ENCODE data around the gene OSBPL5. TPM values are rescaled to one million over a fixed set of nuclear protein-coding genes. Genes with fewer than 3 reads are reported as not detected.

OSBPL5 gene
- total RNA-seq, 1 experiment from 2014 or later = 28.4 TPM

GRCh38 chr11:3095712-3096361 lies 69.3 kb downstream of the OSBPL5 start:
- ChIA-PET CTCF (interaction anchor here (0.7 kb wide), 1 partner anchor 47 kb away, joined by 4 read pairs; no protein-coding TSS in a partner anchor), POLR2A (ENCODE audit: low non-redundant PET) (interaction anchor here (0.6 kb wide), 1 partner anchor 103 kb away, joined by 3 read pairs; the partner anchor contains the start of gene NAP1L4)
- no TSS peak for BruUV-seq (replicated peaks)
- TF ChIP-seq, protein P1, sequence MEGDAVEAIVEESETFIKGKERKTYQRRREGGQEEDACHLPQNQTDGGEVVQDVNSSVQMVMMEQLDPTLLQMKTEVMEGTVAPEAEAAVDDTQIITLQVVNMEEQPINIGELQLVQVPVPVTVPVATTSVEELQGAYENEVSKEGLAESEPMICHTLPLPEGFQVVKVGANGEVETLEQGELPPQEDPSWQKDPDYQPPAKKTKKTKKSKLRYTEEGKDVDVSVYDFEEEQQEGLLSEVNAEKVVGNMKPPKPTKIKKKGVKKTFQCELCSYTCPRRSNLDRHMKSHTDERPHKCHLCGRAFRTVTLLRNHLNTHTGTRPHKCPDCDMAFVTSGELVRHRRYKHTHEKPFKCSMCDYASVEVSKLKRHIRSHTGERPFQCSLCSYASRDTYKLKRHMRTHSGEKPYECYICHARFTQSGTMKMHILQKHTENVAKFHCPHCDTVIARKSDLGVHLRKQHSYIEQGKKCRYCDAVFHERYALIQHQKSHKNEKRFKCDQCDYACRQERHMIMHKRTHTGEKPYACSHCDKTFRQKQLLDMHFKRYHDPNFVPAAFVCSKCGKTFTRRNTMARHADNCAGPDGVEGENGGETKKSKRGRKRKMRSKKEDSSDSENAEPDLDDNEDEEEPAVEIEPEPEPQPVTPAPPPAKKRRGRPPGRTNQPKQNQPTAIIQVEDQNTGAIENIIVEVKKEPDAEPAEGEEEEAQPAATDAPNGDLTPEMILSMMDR (conservative IDR thresholded peaks at IDR 0.05; ENCODE audit: low read depth, low read length) = no peak
- TF ChIP-seq EZH2 (IDR thresholded peaks at IDR 0.05; ENCODE audit: borderline replicate concordance, low read depth, low read length, poor library complexity, severe bottlenecking) = no peak
- intact Hi-C loops (cut with micrococcal nuclease; ENCODE audit: unreplicated experiment) = loop anchor here (5.0 kb wide), 1 partner anchor 121 kb away; the partner anchor contains the start of gene MRGPRG
- peak; percentile 92 for DNase-seq (ENCODE audit: low spot score)
- H3K27ac ChIP-seq (ENCODE audit: low read depth, low read length, poor library complexity, severe bottlenecking) = no peak overlapping the region
- no peaks in the 10 kb centered on the region for H3K27me3 ChIP-seq (replicated peaks; ENCODE audit: insufficient read depth, low read depth, low read length, poor library complexity)
- no peak overlapping the region for H3K4me3 ChIP-seq (ENCODE audit: low read depth, low read length, poor library complexity, severe bottlenecking)
- H3K4me1 ChIP-seq (ENCODE audit: insufficient read depth, low read length, poor library complexity, severe bottlenecking) = no peaks in the 10 kb centered on the region
- H3K9me3 ChIP-seq (ENCODE audit: low read depth, low read length, poor library complexity, severe bottlenecking) = no peaks in the 10 kb centered on the region
- H3K36me3 ChIP-seq (ENCODE audit: insufficient read depth, low read length, poor library complexity, severe bottlenecking) = no peaks in the 10 kb centered on the region

DNA sequence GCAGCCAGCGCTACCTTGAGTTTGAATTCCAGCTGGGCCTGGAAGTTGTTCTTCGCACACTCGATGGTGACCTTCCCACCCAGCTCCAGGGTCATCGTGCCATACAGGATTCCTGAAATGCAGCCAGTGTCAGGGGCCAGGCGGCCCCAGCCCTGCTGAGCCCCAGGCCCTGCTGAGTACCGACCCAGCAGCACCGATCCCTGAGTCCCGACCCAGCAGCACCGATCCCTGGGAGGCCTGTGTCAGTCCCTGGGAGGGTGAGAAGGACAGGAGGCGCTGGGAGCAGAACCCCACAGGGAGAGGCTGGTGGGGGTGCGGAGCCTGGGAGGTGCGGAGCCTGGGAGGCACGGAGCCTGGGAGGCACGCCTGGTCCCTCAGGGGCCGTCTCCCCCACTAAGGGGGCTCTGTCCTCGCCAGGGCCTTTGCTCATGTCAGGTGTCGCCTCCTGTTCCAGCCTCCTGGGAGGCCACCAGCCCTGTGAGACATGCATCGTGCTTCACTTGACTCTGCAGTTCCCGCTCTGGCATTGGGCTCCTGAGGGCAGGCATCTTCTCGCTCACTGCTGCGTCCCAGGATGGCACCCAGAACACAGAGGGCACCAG lies 70.8 kb downstream of the OSBPL5 start:
- TF ChIP-seq, protein P1 (conservative IDR thresholded peaks at IDR 0.05; ENCODE audit: low read depth, low read length) = no peak
- no peak for TF ChIP-seq EZH2 (IDR thresholded peaks at IDR 0.05; ENCODE audit: borderline replicate concordance, low read depth, low read length, poor library complexity, severe bottlenecking)
- Histone ChIP-seq H3K4me1 (ENCODE audit: insufficient read depth, low read length, poor library complexity, severe bottlenecking) (no peaks in the 10 kb centered on the region), H3K9me3 (ENCODE audit: low read depth, low read length, poor library complexity, severe bottlenecking) (no peaks in the 10 kb centered on the region), H3K27me3 (replicated peaks; ENCODE audit: insufficient read depth, low read depth, low read length, poor library complexity) (no peaks in the 10 kb centered on the region), H3K36me3 (ENCODE audit: insufficient read depth, low read length, poor library complexity, severe bottlenecking) (no peaks in the 10 kb centered on the region), H3K4me3 (ENCODE audit: low read depth, low read length, poor library complexity, severe bottlenecking) (no peak overlapping the region), H3K27ac (ENCODE audit: low read depth, low read length, poor library complexity, severe bottlenecking) (no peak overlapping the region)
- POLR2A ChIA-PET (ENCODE audit: low non-redundant PET) = no interaction called here
- intact Hi-C loops (cut with micrococcal nuclease; ENCODE audit: unreplicated experiment) = no loop called here
- BruUV-seq (replicated peaks) = no TSS peak
- CTCF ChIA-PET = interaction anchor here (0.5 kb wide), 1 partner anchor 166 kb away, joined by 3 read pairs; no protein-coding TSS in a partner anchor
- no peak for DNase-seq (ENCODE audit: low spot score)

GRCh38 chr11:3093281-3094191 lies 71.6 kb downstream of the OSBPL5 start:
- CTCF ChIA-PET = no interaction called here

More at GRCh38 chr11:3093281-3094191, 71.6 kb downstream of the OSBPL5 start:
- Histone ChIP-seq H3K9me3 (ENCODE audit: low read depth, low read length, poor library complexity, severe bottlenecking) (no peaks in the 10 kb centered on the region), H3K4me1 (ENCODE audit: insufficient read depth, low read length, poor library complexity, severe bottlenecking) (no peaks in the 10 kb centered on the region), H3K27me3 (replicated peaks; ENCODE audit: insufficient read depth, low read depth, low read length, poor library complexity) (no peaks in the 10 kb centered on the region), H3K27ac (ENCODE audit: low read depth, low read length, poor library complexity, severe bottlenecking) (no peak overlapping the region), H3K36me3 (ENCODE audit: insufficient read depth, low read length, poor library complexity, severe bottlenecking) (no peaks in the 10 kb centered on the region), H3K4me3 (ENCODE audit: low read depth, low read length, poor library complexity, severe bottlenecking) (no peak overlapping the region)
- POLR2A ChIA-PET (ENCODE audit: low non-redundant PET) = no interaction called here
- BruUV-seq (replicated peaks) = no TSS peak
- TF ChIP-seq, protein P1 (conservative IDR thresholded peaks at IDR 0.05; ENCODE audit: low read depth, low read length) = no peak
- TF ChIP-seq EZH2 (IDR thresholded peaks at IDR 0.05; ENCODE audit: borderline replicate concordance, low read depth, low read length, poor library complexity, severe bottlenecking) = no peak
- intact Hi-C loops (cut with micrococcal nuclease; ENCODE audit: unreplicated experiment) = no loop called here
- DNase-seq (ENCODE audit: low spot score) = no peak
